GM21423 (cell line): ENCODE measurements around the gene TMEM266.

Experiments used
- ATAC-seq: cut with Tn5 transposase; IDR thresholded peaks from one replicate; pipeline ENCODE4 v1.9.1; 2021; ENCODE audit warnings: mild to moderate bottlenecking, moderate library complexity; ENCODE audit not compliant: unreplicated experiment

TMEM266 gene

GRCh38 chr15:76199106-76200082 lies 139.6 kb downstream of the TMEM266 start:
- no peak for ATAC-seq

DNA sequence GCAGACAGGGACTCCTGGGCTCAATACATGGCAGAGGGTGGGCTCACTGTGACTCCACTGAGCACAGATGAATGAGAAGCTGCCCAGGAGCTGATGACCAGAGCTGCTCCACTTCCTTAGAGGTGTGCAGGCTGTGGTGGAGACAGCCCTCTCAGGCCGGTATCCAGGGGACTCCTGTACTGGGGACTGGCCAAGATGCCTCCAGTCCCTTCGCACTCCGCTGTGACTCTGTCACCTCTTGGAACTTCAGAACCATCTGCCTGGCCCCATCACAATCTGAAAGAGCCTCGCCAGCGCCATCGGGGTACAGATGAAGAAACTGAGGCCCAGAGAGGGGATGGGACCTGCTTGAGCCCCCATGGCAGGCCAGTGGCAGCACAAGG lies 140.3 kb downstream of the TMEM266 start:
- no peak for ATAC-seq

- no peak for ATAC-seq
These were observed 140.9 kb downstream of the TMEM266 start for GRCh38 chr15:76200641-76201105.

- no peak for ATAC-seq
These were observed 141.9 kb downstream of the TMEM266 start for GRCh38 chr15:76201536-76202255.

GRCh38 chr15:76203346-76204108 lies 143.7 kb downstream of the TMEM266 start:
- no peak for ATAC-seq

DNA sequence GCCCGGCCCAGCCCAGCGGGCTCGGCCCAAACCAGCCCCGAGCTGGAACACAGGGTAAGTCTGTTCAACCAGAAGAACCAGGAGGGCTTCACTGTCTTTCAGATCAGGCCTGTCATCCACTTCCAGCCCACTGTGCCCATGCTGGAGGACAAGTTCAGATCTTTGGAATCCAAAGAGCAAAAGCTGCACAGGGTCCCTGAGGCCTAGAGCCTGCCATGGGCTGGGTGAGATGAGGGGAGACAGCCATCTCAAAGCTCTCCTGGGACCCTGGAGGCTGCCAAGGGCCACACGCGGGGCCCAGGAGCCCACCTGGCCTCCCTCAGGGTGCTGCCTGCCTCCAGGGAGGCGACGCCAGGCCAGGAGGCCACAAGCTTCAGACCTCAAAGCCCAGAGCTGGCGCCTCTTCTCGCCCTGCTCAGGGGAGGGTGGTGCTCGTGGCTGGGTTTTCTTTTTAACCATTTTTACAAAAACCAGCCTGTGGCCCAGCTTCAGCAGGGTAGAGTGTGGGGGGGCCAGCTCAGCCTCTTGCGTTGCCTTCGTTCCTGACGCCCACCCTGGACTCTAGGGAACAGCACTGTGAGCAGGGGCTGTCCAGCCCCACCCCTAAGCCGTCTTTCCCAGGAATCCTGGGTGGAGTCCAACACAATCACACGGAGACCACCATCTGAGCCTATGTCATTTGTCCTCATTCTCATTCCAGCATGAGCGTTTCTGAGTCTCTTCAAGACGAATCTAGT lies 144.5 kb downstream of the TMEM266 start:
- no peak for ATAC-seq

GRCh38 chr15:76204916-76205460 lies 145.2 kb downstream of the TMEM266 start:
- no peak for ATAC-seq

DNA sequence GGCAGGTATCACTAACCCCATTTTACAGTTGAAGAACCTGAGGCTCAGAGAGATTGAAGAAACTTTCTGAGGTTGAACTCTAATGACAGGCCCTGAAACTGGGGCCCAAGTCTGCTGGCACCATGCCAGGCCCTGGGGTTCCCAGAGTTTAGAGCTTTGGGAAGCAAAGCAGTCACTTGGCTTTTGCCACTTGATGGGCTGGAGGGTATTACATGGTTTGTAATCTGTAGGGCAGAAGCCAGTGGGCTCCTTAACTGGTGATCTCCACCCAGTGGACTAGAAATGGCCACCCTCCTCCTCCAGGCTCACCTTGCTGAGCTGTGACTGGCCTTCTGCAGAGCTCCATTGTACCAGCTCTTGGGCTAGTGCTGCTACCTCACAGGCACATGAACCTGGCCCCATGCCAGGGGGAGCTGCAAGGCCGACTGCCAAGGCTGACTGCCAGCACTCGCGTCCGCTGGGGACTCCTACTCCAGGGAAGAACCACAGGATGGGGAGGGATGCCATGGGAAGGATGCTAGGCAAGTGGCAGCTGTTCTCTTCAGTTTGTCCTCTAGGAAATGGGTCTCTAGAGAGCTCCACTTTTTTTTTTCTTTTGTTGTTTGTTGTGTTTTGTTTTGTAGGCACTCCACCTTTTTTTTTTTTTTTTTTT lies 146.7 kb downstream of the TMEM266 start:
- no peak for ATAC-seq

DNA sequence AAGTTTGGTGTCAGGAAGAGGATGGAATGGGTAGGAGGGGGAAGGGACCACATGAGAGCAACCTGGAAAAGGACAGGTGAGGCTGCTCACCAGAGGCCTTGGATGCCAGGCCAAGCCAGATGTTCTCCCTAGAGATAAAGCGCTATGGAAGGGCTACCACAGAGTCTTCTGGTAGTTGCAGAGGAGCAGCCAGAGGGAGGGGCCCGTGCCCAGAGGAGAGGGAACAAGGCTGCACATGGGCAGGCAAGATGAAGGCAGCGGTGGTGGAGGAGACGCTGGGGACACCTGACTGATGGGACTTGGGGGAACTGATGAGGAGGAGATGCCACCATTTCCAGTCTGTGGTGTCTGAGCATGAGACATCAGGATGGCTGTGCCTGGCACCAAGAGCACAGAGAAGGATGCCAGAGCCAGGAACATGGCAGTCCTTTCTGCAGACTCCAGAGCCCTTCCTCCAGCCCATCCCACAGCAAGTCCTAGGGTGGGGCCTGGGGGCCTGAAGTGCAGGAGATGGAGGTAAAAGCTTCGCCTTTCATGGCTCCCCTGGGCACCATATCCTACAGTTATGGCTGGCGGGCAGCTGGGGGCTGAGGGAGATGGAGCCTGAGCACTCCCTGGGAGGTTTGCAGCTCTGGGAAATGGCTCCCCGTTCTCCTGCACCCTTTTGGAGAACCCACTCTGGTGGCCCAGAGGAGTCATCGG lies 148.4 kb downstream of the TMEM266 start:
- no peak for ATAC-seq

GRCh38 chr15:76208786-76209424 lies 149.1 kb downstream of the TMEM266 start:
- no peak for ATAC-seq

GRCh38 chr15:76209523-76209922 lies 149.7 kb downstream of the TMEM266 start:
- no peak for ATAC-seq

DNA sequence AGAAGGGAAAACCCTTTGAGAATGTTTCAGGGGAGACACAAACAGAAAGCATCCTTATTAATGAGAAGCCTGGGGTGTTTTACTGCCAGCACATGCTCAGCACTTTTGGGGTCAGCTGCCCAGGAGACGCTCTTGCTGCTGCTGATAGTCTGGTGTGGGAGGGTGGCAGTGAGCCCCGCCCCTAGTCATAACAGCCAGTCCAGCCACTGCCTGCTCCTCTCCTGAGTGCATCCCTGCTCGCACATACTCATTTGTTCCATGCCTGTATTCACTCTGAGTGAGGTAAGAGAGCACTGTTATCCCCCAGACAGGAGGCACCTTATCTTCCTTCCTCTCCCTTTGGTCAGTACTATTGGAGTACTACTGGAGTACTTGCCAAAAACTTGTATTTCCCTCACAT lies 150.2 kb downstream of the TMEM266 start:
- ATAC-seq = no peak

- no peak for ATAC-seq
These were observed 155.8 kb downstream of the TMEM266 start for GRCh38 chr15:76215634-76216033.

- ATAC-seq = no peak
These were observed 157.5 kb downstream of the TMEM266 start for GRCh38 chr15:76217029-76217881.

DNA sequence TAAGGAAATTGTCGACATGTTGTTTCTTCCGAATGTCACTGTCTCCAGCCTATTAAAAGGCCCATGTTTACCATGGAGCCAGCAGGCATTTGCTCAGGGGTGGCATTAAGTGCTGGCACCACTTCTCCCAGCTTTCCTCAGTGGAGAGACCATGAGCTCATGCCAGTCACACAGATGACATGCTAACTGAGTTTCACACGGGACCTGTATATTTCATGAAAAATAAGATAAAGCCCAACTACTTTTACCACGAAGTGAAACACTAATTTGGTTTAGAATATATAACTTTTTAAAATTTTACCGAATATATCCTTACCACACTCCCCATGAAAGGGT lies 158.1 kb downstream of the TMEM266 start:
- ATAC-seq = no peak

- ATAC-seq = no peak
These were observed 161.4 kb downstream of the TMEM266 start for GRCh38 chr15:76221085-76221767.

- ATAC-seq = no peak
These were observed 162.4 kb downstream of the TMEM266 start for GRCh38 chr15:76222159-76222558.
